Progenitor cell of endocrine pancreas (in vitro differentiated cells): ENCODE results near the gene KYAT1. TPM values are rescaled to one million over a fixed set of nuclear protein-coding genes. Genes with fewer than 3 reads are reported as not detected.

Experiments used
- DNase-seq: peaks from one replicate; pipeline ENCODE4 v3.0.0; 2021; ENCODE audit warnings: low spot score; ENCODE audit not compliant: unreplicated experiment
- H3K27ac Mint-ChIP-seq: 2 replicates; pipeline ENCODE4 v1.8.0; 2021; ENCODE audit warnings: mild to moderate bottlenecking, moderate library complexity, mixed read lengths
- H3K27me3 Mint-ChIP-seq: 2 replicates; pipeline ENCODE4 v1.8.0; 2021; ENCODE audit warnings: mixed read lengths
- H3K36me3 Mint-ChIP-seq: 2 replicates; pipeline ENCODE4 v1.8.0; 2022; ENCODE audit warnings: mixed read lengths; ENCODE audit not compliant: insufficient read depth
- H3K4me1 Mint-ChIP-seq: 2 replicates; pipeline ENCODE4 v1.8.0; 2021; ENCODE audit warnings: low read depth, mixed read lengths
- H3K4me3 Mint-ChIP-seq: 2 replicates; pipeline ENCODE4 v1.8.0; 2021; ENCODE audit warnings: low read depth, mild to moderate bottlenecking, moderate library complexity, mixed read lengths
- H3K9me3 Mint-ChIP-seq: 2 replicates; pipeline ENCODE4 v1.8.0; 2021; ENCODE audit warnings: low read depth, mixed read lengths
- total RNA-seq: library from RNA; stranded (reverse); gene quantifications from 2 replicates; pipeline ENCODE4 v1.2.1, GENCODE V29; 2021
- TF ChIP-seq, protein P1 (sequence below): fragments of 200-600 bp; sonication (generic); IDR thresholded peaks from one replicate; pipeline ENCODE4 v1.5.0; 2021; ENCODE audit warnings: antibody characterized with exemption, mild to moderate bottlenecking; ENCODE audit not compliant: unreplicated experiment

Gene KYAT1
- total RNA-seq, 1 donor from 2014 or later, result 11.7 TPM

DNA sequence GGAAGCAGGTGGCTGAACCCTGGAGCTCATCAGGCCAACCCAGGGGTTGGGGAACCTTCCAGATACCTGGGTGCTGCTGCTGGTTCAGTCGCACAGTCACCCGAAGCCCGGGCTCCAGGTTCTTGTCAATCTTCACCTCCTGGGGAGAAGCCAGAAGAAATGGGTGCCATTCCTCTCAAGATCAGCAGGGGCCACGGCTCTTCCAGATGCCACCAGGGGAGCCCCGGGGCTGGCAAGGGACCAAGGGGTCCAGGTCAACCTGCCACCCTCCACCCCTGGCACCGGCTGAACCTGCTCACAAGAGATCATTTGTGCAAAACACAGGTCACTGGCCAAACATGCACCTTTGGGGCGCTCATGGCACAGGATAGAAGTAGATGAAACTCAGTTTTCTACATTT, 56.8 kb downstream of the KYAT1 start:
- no peak for DNase-seq
- TF ChIP-seq, protein P1, sequence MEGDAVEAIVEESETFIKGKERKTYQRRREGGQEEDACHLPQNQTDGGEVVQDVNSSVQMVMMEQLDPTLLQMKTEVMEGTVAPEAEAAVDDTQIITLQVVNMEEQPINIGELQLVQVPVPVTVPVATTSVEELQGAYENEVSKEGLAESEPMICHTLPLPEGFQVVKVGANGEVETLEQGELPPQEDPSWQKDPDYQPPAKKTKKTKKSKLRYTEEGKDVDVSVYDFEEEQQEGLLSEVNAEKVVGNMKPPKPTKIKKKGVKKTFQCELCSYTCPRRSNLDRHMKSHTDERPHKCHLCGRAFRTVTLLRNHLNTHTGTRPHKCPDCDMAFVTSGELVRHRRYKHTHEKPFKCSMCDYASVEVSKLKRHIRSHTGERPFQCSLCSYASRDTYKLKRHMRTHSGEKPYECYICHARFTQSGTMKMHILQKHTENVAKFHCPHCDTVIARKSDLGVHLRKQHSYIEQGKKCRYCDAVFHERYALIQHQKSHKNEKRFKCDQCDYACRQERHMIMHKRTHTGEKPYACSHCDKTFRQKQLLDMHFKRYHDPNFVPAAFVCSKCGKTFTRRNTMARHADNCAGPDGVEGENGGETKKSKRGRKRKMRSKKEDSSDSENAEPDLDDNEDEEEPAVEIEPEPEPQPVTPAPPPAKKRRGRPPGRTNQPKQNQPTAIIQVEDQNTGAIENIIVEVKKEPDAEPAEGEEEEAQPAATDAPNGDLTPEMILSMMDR, result no peak
- H3K27me3 Mint-ChIP-seq, result no peaks in the 10 kb centered on the region
- no peak overlapping the region for H3K4me3 Mint-ChIP-seq
- no peak overlapping the region for H3K27ac Mint-ChIP-seq
- no peaks in the 10 kb centered on the region for H3K9me3 Mint-ChIP-seq
- H3K4me1 Mint-ChIP-seq, result peaks cover 8% of the 10 kb centered on the region
- peaks cover 12% of the 10 kb centered on the region for H3K36me3 Mint-ChIP-seq

DNA sequence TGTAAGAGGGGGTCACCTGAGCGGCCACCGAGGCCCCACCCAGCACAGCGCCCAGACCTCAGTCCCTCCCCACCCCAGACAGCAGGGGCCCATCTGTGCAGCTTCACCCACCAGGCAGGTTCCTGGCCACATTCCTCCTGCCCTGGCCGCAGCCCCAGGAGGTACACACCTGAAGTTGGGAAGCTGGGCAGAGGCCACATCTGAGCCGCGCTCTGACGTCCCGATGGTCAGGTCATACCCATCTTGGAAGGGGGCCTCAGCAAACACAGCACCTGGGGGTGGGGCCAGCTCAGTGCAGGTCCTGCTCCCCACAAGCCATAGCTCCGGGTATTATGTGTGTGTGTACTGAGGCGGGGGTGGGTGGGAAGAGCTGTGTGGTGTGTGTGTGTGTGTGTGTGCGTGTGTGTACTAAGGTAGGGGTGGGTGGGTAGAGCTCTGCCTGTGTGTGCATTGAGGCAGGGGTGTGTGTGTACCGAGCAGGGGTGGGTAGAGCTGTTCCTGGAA, 57.8 kb downstream of the KYAT1 start:
- TF ChIP-seq, protein P1, result no peak
- no peak for DNase-seq
- H3K27me3 Mint-ChIP-seq, result no peaks in the 10 kb centered on the region
- H3K27ac Mint-ChIP-seq, result peak overlapping the region; percentile 56
- no peak overlapping the region for H3K4me3 Mint-ChIP-seq
- H3K9me3 Mint-ChIP-seq, result no peaks in the 10 kb centered on the region
- H3K36me3 Mint-ChIP-seq, result peaks cover 11% of the 10 kb centered on the region
- H3K4me1 Mint-ChIP-seq, result peaks cover 8% of the 10 kb centered on the region

DNA sequence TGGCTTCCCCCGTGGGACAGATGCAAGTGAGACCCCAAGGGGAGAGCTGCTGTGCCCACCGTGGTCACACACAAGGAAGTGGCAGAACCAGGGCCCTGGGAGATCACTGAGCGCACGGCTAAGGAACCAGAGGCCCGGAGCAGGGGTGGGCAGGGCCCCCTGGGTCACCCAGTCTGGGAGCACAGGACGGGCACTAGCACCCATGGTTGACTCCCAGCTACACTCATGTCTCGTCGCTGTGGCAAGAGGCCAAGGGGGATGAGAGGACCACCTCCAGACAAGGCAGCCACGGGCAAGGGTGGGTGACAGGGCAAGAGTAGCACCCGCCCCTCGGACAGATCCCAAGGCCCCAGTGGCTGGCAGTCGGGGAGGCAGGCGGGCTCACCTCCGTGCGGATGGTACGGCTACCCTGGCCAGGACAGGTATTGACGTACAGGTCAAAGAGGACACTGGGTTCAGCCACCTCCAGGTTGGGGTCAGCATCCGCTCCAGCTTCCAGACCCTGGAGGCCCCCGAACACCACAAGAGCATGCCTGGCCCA, 58.3 kb downstream of the KYAT1 start:
- peaks cover 8% of the 10 kb centered on the region for H3K36me3 Mint-ChIP-seq

DNA sequence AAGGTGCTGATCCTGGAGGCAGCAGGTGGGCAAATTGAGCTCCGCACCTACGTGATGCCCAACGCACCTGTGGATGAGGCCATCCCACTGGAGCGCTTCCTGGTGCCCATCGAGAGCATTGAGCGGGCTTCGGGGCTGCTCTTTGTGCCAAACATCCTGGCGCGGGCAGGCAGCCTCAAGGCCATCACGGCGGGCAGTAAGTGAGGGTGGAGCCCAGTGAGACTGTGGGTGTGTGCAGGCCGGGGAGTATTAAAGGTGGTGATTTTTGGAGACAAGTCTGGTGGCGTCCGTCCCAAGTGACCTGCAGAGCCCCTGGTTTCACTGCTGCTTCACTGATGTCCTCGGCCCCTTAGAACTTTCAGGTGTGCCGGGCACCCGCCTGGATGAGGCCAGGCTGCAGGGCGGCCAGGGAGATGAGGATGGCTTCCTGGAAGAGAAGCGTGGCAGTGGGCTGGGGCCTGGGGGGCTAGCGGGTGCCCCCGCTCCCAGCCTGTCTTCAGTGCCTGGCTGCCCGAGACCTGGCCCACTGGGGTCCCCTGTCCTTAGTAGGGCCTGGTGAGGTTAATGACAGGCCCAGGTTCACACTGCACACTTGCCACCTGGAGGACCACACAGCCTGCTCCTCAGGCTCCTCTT, 59.2 kb downstream of the KYAT1 start:
- no peak overlapping the region for H3K4me3 Mint-ChIP-seq
- no peak overlapping the region for H3K27ac Mint-ChIP-seq
- H3K4me1 Mint-ChIP-seq, result peaks cover 3% of the 10 kb centered on the region
- TF ChIP-seq, protein P1, result no peak
- no peaks in the 10 kb centered on the region for H3K27me3 Mint-ChIP-seq
- no peaks in the 10 kb centered on the region for H3K9me3 Mint-ChIP-seq
- H3K36me3 Mint-ChIP-seq, result peaks cover 7% of the 10 kb centered on the region
- DNase-seq, result no peak

More for the DNA sequence above, 58.3 kb downstream of the KYAT1 start:
- Mint-ChIP-seq H3K4me1 (peaks cover 3% of the 10 kb centered on the region), H3K27ac (no peak overlapping the region), H3K4me3 (no peak overlapping the region), H3K27me3 (no peaks in the 10 kb centered on the region), H3K9me3 (no peaks in the 10 kb centered on the region)
- DNase-seq, result no peak
- TF ChIP-seq, protein P1, result no peak

DNA sequence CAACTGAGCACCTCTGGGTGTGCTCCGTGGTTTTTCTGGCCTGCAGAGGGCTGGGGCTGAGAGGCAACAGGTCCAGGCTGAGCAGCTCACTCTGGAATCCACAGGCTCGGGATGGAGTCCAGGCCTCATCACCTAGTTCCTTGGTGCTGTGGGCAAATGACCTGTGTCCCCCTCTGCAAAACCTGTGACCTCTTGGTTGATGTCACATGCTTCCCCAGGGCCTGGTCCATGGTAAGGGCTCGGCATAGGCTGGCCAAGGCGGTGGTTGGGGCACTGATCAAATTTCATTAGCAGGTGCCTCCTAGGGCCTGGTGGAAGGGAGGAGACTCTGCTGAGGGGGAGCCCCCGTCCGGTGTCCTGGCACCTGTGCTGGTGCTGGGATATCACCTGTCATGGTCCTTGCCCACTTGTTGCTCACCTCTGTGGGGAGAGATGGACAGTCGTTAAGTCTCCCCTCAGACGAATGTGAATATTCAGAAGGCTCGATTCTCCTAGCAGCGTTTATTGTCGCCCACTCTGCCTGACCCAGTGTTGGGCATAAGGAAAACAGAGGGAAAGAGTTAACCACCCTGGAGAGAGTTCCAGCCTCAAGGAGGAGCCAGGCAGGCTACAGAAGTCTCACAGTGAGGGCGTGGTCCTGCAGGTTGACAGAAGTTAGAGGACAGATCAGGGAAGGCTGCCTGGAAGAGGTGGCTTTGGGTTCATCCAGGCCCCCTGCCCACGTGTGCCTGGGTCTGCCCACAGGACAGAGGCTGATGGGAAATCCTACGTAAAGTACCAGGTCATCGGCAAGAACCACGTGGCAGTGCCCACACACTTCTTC, 60.0 kb downstream of the KYAT1 start:
- peaks cover 3% of the 10 kb centered on the region for H3K4me1 Mint-ChIP-seq
- no peak overlapping the region for H3K27ac Mint-ChIP-seq
- no peaks in the 10 kb centered on the region for H3K27me3 Mint-ChIP-seq
- H3K9me3 Mint-ChIP-seq, result no peaks in the 10 kb centered on the region
- H3K4me3 Mint-ChIP-seq, result no peak overlapping the region
- no peak for DNase-seq
- TF ChIP-seq, protein P1, result no peak
- peaks cover 4% of the 10 kb centered on the region for H3K36me3 Mint-ChIP-seq
